ENCODE measurements around the gene ERC2. TPM values are rescaled to one million over a fixed set of nuclear protein-coding genes. Genes with fewer than 3 reads are reported as not detected.

The ERC2 gene
- total RNA-seq, 1 donor from 2014 or later, result 0.15 TPM

GRCh38 chr3:55658690-55659562, 809.3 kb downstream of the ERC2 start:
- intact Hi-C loops (cut with micrococcal nuclease), result no loop called here

- intact Hi-C loops (cut with micrococcal nuclease), result no loop called here
Measured at GRCh38 chr3:55658270-55658669, 810.0 kb downstream of the ERC2 start.

DNA sequence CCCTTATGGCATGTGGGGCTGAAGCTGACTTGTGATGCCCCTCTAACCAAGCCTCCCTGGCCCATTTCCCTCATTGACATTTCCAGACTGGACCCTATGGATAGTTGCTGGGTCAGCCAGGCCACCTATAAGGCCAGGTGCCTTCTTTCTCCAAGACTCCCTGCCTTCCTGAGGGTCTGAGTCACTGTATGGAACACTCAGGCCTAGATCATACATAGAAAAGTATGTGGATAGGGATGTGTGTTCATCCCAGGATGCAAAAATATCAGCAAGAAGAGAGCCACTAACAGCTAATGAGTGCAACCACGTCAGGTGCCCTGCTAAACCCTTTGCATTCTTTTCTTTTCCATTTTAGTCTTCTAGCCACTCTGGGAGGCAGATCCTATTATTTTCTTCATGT, 812.7 kb downstream of the ERC2 start:
- intact Hi-C loops (cut with micrococcal nuclease), result no loop called here

GRCh38 chr3:55654123-55654760, 814.0 kb downstream of the ERC2 start:
- intact Hi-C loops (cut with micrococcal nuclease), result no loop called here

DNA sequence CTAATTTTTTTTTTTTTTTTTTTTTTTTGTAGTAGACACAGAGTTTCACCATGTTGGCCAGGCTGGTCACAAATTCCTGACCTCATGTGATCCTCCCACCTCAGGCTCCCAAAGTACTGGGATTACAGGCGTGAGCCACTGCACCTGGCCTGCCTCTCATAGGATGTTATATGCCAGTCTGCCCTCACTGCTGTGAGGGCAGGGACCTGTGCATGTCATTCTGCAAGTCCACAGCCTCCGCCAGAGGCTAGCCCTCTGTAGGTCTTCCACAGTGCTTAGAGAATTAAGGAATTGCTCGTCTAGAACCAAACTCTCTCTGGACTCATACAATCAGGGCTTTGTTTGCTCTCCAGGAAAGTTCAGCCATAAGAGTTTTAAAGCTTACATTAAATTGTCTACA, 817.3 kb downstream of the ERC2 start:
- intact Hi-C loops (cut with micrococcal nuclease), result no loop called here

DNA sequence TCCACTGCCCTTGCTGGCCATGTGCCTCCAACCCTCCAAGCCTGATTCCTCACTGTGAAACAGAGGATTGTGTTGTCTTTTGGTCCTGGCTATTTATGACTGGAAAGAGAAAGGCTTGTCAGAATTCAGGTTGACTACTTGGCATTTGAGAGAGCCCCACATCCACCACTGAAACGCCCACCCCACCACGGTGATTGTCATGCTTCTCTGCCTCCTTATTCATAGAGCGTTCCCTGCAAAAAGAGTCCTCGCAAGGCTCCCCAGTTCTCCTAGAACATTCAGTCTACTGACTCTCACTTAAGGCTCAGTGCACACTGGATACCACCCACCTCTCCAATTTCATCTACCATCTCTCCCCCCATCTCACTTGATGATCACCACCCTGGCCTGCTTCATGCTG, 818.3 kb downstream of the ERC2 start:
- intact Hi-C loops (cut with micrococcal nuclease), result no loop called here

GRCh38 chr3:55649554-55649953, 818.7 kb downstream of the ERC2 start:
- intact Hi-C loops (cut with micrococcal nuclease), result no loop called here

- intact Hi-C loops (cut with micrococcal nuclease), result no loop called here
Measured at GRCh38 chr3:55648591-55649318, 819.5 kb downstream of the ERC2 start.

- intact Hi-C loops (cut with micrococcal nuclease), result no loop called here
Measured at GRCh38 chr3:55647670-55648069, 820.6 kb downstream of the ERC2 start.

DNA sequence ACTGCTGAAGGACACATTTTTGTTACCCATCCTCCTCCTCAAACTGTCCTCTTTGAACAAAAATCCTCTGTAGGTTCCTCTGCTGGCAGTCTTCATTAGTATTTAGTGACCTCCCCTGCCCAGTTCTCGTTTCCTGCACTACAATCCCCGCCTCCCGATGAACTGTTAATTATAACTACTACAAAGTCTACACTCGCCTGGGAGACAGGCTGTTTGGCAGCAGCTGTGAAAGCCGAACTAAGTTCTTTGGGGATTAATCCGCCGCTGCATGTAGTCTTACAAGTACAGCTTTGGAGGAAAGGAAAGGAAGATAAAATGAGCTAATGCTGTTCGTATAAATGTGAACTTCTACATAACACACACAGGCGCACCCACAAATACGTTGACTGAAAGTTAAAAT, 821.2 kb downstream of the ERC2 start:
- intact Hi-C loops (cut with micrococcal nuclease), result no loop called here

DNA sequence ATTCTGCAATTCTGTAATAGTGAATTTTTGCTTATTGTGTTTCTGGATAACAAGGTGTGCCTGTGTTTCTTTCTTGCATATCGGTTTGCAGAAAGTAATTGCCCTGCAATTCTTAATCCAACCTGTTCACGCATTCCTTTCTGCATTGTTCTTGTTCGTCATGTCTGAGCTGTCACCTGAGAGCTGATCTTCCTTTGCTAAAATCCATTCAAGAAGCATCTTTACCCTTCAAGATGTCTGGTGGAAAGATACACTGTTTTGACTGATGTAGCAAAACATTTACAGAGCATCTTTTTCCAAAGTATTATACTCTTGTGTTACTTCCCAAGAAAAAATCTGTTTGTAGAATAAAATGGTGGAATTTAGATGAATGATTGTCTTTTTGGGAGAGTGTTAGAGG, 822.1 kb downstream of the ERC2 start:
- intact Hi-C loops (cut with micrococcal nuclease), result no loop called here

- intact Hi-C loops (cut with micrococcal nuclease), result no loop called here
Measured at GRCh38 chr3:55645422-55645821, 822.8 kb downstream of the ERC2 start.

GRCh38 chr3:55643283-55643682, 825.0 kb downstream of the ERC2 start:
- intact Hi-C loops (cut with micrococcal nuclease), result no loop called here

DNA sequence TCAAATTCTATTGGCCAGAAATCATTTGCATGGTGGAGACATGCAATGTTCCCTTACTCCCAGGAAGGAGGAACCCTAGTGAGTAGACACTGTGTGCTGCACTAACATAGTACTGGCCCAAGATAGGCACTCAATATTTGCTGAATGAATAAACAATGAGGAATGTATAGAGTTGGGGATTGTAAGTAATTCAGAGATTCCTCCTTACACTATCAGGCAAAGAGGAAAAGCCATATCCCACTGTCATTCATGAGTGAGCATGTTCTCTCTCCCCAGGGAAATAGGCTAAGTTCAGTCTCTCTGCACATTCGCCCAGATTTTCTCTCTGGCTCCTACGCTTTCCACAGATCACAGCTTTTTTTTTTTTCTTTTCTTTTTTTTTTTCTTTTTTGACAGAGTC, 826.3 kb downstream of the ERC2 start:
- intact Hi-C loops (cut with micrococcal nuclease), result no loop called here

GRCh38 chr3:55639896-55640765, 828.1 kb downstream of the ERC2 start:
- intact Hi-C loops (cut with micrococcal nuclease), result no loop called here

DNA sequence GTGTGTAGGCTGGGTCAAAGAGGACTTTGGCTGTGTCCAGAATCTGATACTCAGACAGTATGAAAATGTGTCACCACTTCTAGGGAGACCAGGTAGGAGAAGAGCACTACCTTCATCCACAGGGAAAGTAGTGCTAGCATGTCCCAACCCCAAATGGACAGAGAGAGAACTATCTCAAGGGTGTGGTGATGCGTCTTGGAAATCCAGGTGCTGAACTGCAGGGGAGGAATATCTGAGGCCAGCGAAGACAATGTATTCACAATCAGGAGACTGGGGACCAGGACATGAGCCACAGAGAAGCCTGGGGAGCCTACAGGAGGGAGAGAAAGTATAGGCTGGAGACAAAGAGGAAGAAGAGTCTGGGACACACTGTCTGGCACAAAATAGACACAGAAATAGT, 829.1 kb downstream of the ERC2 start:
- intact Hi-C loops (cut with micrococcal nuclease), result no loop called here

DNA sequence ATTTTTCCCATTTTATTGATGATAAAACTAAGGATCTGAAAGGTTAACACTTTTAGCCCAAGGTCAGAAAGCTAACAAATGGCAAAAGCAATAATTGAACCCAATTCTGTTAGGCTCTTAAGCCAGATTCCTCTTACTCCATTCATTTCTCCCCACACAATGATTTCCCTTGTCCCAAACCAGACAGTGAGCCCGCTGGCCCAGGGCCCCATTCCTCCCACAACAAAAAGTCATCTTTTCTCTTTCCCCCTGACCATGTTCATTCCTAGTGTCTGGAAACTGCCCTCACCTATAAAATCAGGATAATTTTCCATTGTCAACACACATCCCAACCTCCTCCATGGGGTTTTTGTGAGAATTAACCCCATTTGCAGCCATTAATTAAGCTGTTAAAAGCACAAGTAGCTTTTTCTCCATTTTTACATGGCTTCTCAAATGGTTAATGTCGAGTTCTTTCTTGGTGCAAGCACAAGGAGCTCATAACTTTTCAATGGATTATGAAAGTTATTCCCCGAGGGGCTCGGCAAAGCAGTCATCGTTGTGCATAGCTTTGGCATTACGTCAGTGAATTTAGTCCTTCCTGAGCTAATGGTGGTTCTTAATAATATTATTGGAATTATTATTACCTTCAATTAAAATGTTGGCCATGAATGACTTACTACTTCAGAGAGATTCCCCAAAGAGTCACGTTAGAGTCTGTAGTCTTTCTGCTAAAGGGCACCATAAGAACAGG, 830.2 kb downstream of the ERC2 start:
- intact Hi-C loops (cut with micrococcal nuclease), result no loop called here

DNA sequence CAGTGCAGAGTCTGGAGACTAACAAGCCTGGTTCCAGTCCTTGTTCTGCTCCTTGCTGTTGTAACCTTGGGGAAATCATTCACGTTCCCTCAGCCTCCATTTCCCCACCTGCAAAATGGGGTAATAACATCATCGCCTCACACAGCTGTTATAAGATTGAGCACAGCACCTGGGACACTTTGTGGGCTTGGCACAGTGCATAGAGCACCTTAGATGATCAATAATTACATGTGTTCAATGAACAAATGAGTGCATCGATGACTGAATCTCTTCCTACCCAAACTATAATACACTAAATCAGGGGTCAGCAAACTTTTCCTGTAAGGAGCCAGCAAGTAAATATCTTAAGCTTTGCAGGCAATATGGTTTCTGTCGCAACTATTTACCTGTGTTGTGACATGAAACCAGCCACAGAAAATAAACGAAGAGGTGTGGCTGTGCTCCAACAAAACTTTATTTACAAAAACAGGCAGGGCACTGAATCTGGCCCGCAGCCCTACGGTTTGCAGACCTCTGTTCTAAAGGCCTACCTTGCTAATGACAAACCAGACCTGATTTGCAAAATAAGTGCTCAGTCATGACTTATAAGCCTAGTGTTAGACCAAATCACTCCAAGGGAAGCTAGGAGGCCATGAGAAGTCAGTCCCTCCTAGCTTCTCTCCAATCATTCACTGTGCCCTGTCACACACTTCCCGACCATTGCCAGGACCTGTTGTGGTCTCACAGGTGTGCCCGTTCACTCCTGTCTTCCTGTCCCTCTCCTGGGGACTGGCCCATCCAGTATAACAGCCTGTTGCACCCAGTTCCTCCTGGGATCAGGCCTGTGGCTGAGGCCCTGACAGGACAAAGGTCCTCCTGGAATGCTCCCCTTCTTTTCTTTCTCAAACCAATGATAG, 831.7 kb downstream of the ERC2 start:
- intact Hi-C loops (cut with micrococcal nuclease), result no loop called here

GRCh38 chr3:55634345-55634744, 833.9 kb downstream of the ERC2 start:
- intact Hi-C loops (cut with micrococcal nuclease), result no loop called here

DNA sequence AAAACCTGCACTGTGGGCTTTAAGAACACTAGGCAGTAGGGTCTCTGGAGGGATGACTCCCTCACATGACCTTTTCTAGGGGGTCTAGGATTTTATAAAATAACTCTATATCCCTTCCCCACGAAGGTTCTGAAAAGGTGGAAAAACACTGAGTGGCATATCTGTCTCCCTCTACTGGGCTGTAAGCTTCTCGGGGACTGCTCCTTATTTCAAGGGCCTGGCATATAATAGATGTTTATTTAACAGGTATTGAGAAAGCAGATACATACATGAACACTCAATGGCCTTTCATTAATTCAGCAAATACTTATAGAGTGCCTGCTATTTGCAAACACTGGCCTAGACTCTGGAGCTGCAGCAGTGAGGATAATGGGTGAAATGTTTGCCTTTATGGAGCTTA, 834.9 kb downstream of the ERC2 start:
- intact Hi-C loops (cut with micrococcal nuclease), result no loop called here
